GM13976 (cell line): ENCODE measurements around the gene SOS1.

Source experiments
- DNase-seq: peaks from one replicate; pipeline ENCODE4 v3.0.0; 2012; ENCODE audit warnings: low spot score
- in situ Hi-C: fragments of 300-500 bp; cut with MboI; formaldehyde crosslinking; loops from one replicate; pipeline ENCODE4 v1.12.0; 2022; ENCODE audit warnings: low sequenced_read_pairs, mixed read lengths, inconsistent platforms; ENCODE audit not compliant: unreplicated experiment
- TF ChIP-seq, protein P1 (sequence below): IDR thresholded peaks from 2 replicates; pipeline ENCODE4 v1.5.1; 2012; ENCODE audit warnings: borderline replicate concordance, mild to moderate bottlenecking; ENCODE audit not compliant: insufficient read depth; ENCODE audit errors: extremely low read depth, missing control alignments, control extremely low read depth

Gene SOS1

DNA sequence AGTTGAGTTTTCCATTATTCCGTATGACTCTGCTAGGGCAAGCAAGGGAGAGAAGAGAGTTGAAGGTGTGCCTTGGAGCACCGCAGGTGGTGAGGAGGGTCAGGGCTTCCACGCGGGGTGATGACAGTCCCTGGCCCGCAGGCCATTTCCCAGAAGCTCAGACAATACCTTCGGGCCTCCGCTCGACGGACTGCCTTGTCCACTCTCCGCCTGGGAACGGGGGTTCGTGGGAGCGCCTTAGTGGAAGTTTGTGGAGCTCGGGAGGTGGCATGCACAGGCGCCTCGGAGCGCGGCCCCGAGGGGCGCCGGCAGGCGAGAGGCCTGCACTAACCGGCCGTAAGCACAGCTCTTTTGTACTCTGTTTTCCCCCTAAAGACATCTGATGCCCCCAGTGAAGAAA, 161.4 kb downstream of the SOS1 start:
- TF ChIP-seq, protein P1, sequence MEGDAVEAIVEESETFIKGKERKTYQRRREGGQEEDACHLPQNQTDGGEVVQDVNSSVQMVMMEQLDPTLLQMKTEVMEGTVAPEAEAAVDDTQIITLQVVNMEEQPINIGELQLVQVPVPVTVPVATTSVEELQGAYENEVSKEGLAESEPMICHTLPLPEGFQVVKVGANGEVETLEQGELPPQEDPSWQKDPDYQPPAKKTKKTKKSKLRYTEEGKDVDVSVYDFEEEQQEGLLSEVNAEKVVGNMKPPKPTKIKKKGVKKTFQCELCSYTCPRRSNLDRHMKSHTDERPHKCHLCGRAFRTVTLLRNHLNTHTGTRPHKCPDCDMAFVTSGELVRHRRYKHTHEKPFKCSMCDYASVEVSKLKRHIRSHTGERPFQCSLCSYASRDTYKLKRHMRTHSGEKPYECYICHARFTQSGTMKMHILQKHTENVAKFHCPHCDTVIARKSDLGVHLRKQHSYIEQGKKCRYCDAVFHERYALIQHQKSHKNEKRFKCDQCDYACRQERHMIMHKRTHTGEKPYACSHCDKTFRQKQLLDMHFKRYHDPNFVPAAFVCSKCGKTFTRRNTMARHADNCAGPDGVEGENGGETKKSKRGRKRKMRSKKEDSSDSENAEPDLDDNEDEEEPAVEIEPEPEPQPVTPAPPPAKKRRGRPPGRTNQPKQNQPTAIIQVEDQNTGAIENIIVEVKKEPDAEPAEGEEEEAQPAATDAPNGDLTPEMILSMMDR: no peak
- DNase-seq: no peak
- in situ Hi-C loops: no loop called here

DNA sequence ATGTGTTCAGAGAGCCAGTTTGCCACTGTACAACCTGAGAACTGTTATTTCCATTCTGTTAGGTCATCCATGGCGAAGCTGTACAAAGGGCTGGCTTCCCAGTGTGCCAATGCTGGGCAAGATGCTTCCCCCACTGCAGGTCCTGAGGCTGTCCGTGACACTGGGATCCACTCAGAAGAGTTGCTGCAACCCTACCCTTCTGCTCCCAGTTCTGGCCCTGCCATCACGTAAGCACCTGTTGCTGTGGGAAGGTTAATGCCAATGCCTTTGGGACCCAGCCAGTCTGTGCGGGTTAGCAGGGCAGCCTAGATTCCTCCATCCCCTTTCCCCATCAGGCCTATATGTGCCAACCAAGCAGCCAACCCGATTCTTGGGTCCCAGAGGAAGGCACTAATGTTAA, 162.9 kb downstream of the SOS1 start:
- in situ Hi-C loops: no loop called here
- DNase-seq: no peak
- TF ChIP-seq, protein P1: no peak

DNA sequence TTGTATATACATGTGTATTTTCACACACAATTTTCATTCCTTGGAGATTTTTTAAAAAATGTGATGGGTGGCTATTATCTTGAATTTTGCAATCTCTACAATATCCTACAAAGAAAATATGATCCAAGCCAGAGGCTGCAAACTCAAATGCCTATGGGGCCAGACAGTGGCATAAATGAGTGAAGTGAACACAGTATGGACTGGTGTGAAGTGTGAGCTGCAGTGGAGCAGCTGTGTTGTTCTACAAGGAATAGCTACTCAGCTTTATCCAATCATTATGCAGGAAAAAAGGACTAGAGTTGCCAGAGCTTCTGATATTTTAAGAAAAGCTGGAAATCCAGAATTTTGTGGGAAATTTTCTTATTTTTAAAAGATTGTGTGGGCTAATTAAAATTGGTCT, 169.1 kb downstream of the SOS1 start:
- in situ Hi-C loops: no loop called here
- TF ChIP-seq, protein P1: no peak
- DNase-seq: no peak

DNA sequence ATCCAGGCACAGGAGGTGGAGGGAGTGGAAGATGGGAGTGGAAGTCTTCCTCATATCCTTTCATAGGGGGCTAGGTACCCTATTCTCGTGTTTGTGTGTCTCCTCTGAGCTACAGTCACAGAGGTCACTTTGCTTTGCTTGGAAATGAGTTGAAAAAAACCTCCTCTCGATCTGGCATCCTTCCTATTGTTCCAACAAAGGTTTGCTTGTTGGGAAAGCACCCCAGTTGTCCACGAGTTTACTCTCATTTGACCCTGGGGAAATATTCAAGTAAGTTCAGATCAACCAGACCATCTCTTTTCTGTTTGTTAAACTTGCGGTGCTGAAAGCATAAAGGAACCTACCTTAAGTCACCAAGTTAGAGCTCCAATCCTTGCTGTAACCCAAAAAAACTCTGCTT, 171.9 kb downstream of the SOS1 start:
- DNase-seq: no peak
- in situ Hi-C loops: loop anchor here (5.0 kb wide), 1 partner anchor 283 kb away; no protein-coding TSS in a partner anchor
- TF ChIP-seq, protein P1: no peak

DNA sequence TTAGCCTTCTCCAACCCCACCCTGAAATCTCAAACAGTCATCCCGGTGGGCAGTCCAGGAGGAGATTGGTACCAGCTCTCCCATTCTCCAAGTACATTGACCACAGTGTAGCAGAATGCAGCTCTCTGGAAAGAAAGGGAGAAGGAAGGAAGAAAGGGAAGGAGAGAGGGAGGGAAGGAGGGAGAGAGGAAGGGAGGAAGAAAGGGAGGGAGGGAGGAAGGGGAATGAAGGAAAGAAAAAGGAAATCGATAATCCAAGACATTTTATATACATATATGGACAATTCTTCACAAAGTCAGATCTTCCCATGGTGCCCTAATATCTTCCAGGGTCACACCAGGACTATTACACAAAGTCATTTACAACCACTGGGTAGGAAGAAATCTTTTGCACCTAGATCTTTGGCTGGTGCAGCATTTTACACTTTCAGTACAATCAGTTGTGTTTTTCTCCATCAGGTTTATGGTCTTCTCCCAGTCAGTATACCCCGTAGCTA, 172.4 kb downstream of the SOS1 start:
- no peak for DNase-seq
- TF ChIP-seq, protein P1: no peak
- in situ Hi-C loops: loop anchor here (5.0 kb wide), 1 partner anchor 284 kb away; no protein-coding TSS in a partner anchor

DNA sequence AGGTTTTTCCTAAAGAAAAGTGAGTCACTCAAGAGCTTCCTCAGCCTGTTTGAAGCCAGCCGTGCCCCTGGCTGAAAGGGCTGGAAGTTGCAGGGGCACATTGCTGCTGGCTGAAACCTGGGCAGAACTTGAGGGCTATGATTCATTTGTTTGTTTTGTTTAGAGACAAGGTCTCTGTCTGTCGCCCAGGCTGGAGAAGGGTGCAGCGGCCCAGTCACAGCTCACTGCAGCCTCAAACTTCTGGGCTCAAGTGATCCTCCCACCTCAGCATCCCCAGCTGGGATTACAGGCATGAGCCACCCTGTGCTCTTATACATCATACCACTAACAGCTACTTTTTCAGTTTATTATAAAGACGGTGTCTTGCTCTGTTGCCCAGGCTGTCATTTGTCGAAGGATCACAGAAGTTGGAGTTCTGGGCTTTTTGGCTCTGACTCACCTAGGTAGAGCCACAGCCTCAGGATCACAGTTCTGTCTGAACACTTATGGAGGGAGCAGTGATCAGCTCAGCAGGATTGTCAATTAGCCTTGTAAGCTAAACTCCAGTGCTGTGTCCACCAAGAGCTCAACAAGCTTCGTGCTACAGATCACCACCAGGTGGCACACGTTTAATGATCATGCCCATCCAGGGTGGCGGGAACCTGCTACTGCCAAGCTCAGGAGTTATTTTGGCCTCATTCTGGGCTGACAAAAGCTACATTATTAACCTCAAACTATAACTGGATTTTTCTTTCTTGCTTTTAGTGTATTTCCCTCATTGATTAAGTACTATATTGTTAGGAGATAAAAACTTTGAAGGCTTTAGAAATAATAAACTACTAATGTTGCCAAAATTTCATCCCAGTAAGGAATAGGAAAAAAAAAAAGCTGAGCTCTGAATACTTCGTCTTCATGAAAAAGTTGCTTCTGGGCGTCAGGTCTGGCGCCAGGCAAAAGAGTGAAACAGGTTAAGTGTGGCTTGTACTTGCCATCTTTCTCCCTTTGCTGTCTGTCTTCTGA, 173.3 kb downstream of the SOS1 start:
- DNase-seq: peak; percentile 73
- TF ChIP-seq, protein P1: peak; percentile 73
- in situ Hi-C loops: loop anchor here (5.0 kb wide), 1 partner anchor 285 kb away; no protein-coding TSS in a partner anchor
